Gastrocnemius medialis (tissue), 4 donors: ENCODE results near the gene KRT2. TPM values are rescaled to one million over a fixed set of nuclear protein-coding genes. Genes with fewer than 3 reads are reported as not detected.

Source experiments
- ATAC-seq, 2 donors: fragments of 150-250 bp; one replicate each; pipeline ENCODE4 v1.9.1; 2016
- DNase-seq, 2 donors: peaks; one replicate each; pipeline ENCODE4 v3.0.0-alpha.2; 2019
- H3K27ac ChIP-seq, 4 donors: fragments of 200-600 bp; sonication (generic); 1 replicate in 1 of 4; 2 replicates in 3 of 4; pipeline ENCODE4 v1.5.1; 2016 to 2018; ENCODE audit warnings: mild to moderate bottlenecking in 2 of 4, moderate library complexity in 1 of 4
- H3K27me3 ChIP-seq, 3 donors: fragments of 200-600 bp; sonication (generic) in 2 of 3; 1 replicate in 1 of 3; 2 replicates in 2 of 3; pipeline versions ENCODE4 v1.5.1 to v1.6.0; 2016 to 2019; ENCODE audit warnings: mild to moderate bottlenecking in 1 of 3, moderate library complexity in 1 of 3
- H3K36me3 ChIP-seq, 2 donors: fragments of 200-600 bp; sonication (generic) in 1 of 2; one replicate each; pipeline ENCODE4 v1.5.1; 2017 to 2018
- H3K4me1 ChIP-seq, 2 donors: fragments of 200-600 bp; sonication (generic) in 1 of 2; one replicate each; pipeline ENCODE4 v1.5.1; 2016 to 2017; ENCODE audit warnings: mild to moderate bottlenecking in 2 of 2
- H3K4me3 ChIP-seq, 4 donors: fragments of 200-600 bp; sonication (generic) in 3 of 4; 1 replicate in 1 of 4; 2 replicates in 3 of 4; pipeline ENCODE4 v1.5.1; 2016 to 2019; ENCODE audit warnings: mild to moderate bottlenecking in 2 of 4
- H3K9me3 ChIP-seq, 3 donors: fragments of 200-600 bp; sonication (generic) in 2 of 3; 1 replicate in 1 of 3; 2 replicates in 2 of 3; pipeline ENCODE4 v1.5.1; 2016 to 2019
- CTCF ChIP-seq, 5 experiments: fragments of 450-650 bp in 3 of 5; fragments of 200-600 bp in 2 of 5; sonication (generic) in 2 of 5; IDR thresholded peaks in 4 of 5; conservative IDR thresholded peaks in 1 of 5; 1 replicate in 4 of 5; 2 replicates in 1 of 5; pipeline ENCODE4 v1.5.1; 2016 to 2019; ENCODE audit warnings: antibody characterized with exemption in 5 of 5, mild to moderate bottlenecking in 3 of 5, moderate library complexity in 3 of 5
- POLR2A ChIP-seq, 2 donors: fragments of 450-650 bp; IDR thresholded peaks; one replicate each; pipeline ENCODE4 v1.6.1; 2017; ENCODE audit warnings: antibody characterized with exemption in 2 of 2, mild to moderate bottlenecking in 2 of 2, moderate library complexity in 2 of 2
- in situ Hi-C, 4 donors: fragments of 200-750 bp; cut with MboI; loops; one replicate each; pipeline versions ENCODE4 v1.15.0 to v1.8.0; 2017; ENCODE audit warnings: low sequenced_read_pairs in 4 of 4
- intact Hi-C: fragments of 100-400 bp; cut with DNase I; formaldehyde crosslinking; loops from one replicate; pipeline ENCODE4 v1.15.1; 2023; ENCODE audit warnings: low total_unique reads
- total RNA-seq, 4 donors: library from RNA; depleted of rRNA; stranded (reverse); fragments of >200 nt; gene quantifications; one replicate each; pipeline versions ENCODE4 v1.1.0 to v1.2.3, GENCODE V29; 2016

Gene KRT2
- total RNA-seq, 4 donors from 2014 or later, result not detected

GRCh38 chr12:52645982-52646381 lies 6.0 kb downstream of the KRT2 start:
- TF ChIP-seq CTCF (IDR thresholded peaks at IDR 0.05 in 4 of 5, conservative IDR thresholded peaks at IDR 0.05 in 1 of 5) (no peak), POLR2A (IDR thresholded peaks at IDR 0.05) (no peak)
- no peaks in the 10 kb centered on the region for H3K36me3 ChIP-seq
- intact Hi-C loops (no loop called here), in situ Hi-C loops (no loop called here)
- H3K4me1 ChIP-seq, result no peaks in the 10 kb centered on the region
- no peaks in the 10 kb centered on the region for H3K9me3 ChIP-seq
- H3K27me3 ChIP-seq, result no peaks in the 10 kb centered on the region
- DNase-seq, result no peak
- no peak for ATAC-seq
- no peak overlapping the region for H3K4me3 ChIP-seq
- H3K27ac ChIP-seq, result no peak overlapping the region

- Histone ChIP-seq H3K27ac (no peak overlapping the region), H3K4me3 (no peak overlapping the region), H3K36me3 (no peaks in the 10 kb centered on the region), H3K9me3 (no peaks in the 10 kb centered on the region), H3K4me1 (no peaks in the 10 kb centered on the region), H3K27me3 (no peaks in the 10 kb centered on the region)
- in situ Hi-C loops (no loop called here), intact Hi-C loops (no loop called here)
- TF ChIP-seq POLR2A (IDR thresholded peaks at IDR 0.05) (no peak), CTCF (IDR thresholded peaks at IDR 0.05 in 4 of 5, conservative IDR thresholded peaks at IDR 0.05 in 1 of 5) (no peak)
- DNase-seq (no peak), ATAC-seq (no peak)
Observed at GRCh38 chr12:52645120-52645761, 6.8 kb downstream of the KRT2 start.

- Histone ChIP-seq H3K27me3 (peaks cover 0 to 6% (median 0%) of the 10 kb centered on the region in 3 donors), H3K27ac (no peak overlapping the region), H3K4me3 (no peak overlapping the region), H3K36me3 (no peaks in the 10 kb centered on the region), H3K4me1 (no peaks in the 10 kb centered on the region), H3K9me3 (no peaks in the 10 kb centered on the region)
- TF ChIP-seq POLR2A (IDR thresholded peaks at IDR 0.05), result no peak
- no peak for TF ChIP-seq CTCF (IDR thresholded peaks at IDR 0.05 in 4 of 5, conservative IDR thresholded peaks at IDR 0.05 in 1 of 5)
- intact Hi-C loops, result no loop called here
- no peak for DNase-seq
- in situ Hi-C loops, result no loop called here
- no peak for ATAC-seq
Observed at GRCh38 chr12:52644078-52644415, 8.0 kb downstream of the KRT2 start.

- Histone ChIP-seq H3K4me3 (no peak overlapping the region), H3K9me3 (no peaks in the 10 kb centered on the region), H3K4me1 (no peaks in the 10 kb centered on the region), H3K36me3 (no peaks in the 10 kb centered on the region), H3K27ac (no peak overlapping the region), H3K27me3 (peaks cover 0 to 8% (median 0%) of the 10 kb centered on the region in 3 donors)
- ATAC-seq, result no peak
- TF ChIP-seq CTCF (IDR thresholded peaks at IDR 0.05 in 4 of 5, conservative IDR thresholded peaks at IDR 0.05 in 1 of 5) (no peak), POLR2A (IDR thresholded peaks at IDR 0.05) (no peak)
- in situ Hi-C loops, result no loop called here
- DNase-seq, result no peak
- intact Hi-C loops, result no loop called here
Observed at GRCh38 chr12:52643233-52644077, 8.6 kb downstream of the KRT2 start.
